Astrocyte of the hippocampus (primary cell): Measurements from ENCODE around the gene EGR1.

Experiments used
- DNase-seq: peaks from one replicate; pipeline ENCODE4 v3.0.0; 2011; ENCODE audit warnings: low read depth, low spot score

Gene EGR1

GRCh38 chr5:138465261-138466124 is at the start of gene EGR1:
TSS of gene EGR1 (plus strand) at chr5:138465479. CDS start at chr5:138465762, 283 bp downstream.
- peak; percentile 98 for DNase-seq

GRCh38 chr5:138418444-138418843 is 46.8 kb upstream of the EGR1 start:
- DNase-seq, result no peak

GRCh38 chr5:138425079-138425478 is 40.2 kb upstream of the EGR1 start:
- DNase-seq, result no peak

- DNase-seq, result no peak
These were observed 29.3 kb upstream of the EGR1 start for GRCh38 chr5:138435943-138436342.

- DNase-seq, result no peak
These were observed 27.1 kb upstream of the EGR1 start for GRCh38 chr5:138438003-138438723.

GRCh38 chr5:138438724-138439476 is 26.4 kb upstream of the EGR1 start, which contains the start of gene REEP2:
TSS of gene REEP2 (plus strand) at chr5:138439057. CDS start at chr5:138439209, 152 bp downstream.
- DNase-seq, result peak; percentile 87

GRCh38 chr5:138439477-138440158 is 25.7 kb upstream of the EGR1 start:
- DNase-seq, result peak; percentile 48

- DNase-seq, result peak; percentile 11
These were observed 24.9 kb upstream of the EGR1 start for GRCh38 chr5:138440159-138441073.

- no peak for DNase-seq
These were observed 24.1 kb upstream of the EGR1 start for GRCh38 chr5:138441221-138441620.

GRCh38 chr5:138444078-138444773 is 21.1 kb upstream of the EGR1 start:
- no peak for DNase-seq

- DNase-seq, result no peak
These were observed 20.3 kb upstream of the EGR1 start for GRCh38 chr5:138444774-138445546.

- no peak for DNase-seq
These were observed 19.6 kb upstream of the EGR1 start for GRCh38 chr5:138445547-138446271.

- no peak for DNase-seq
These were observed 17.2 kb upstream of the EGR1 start for GRCh38 chr5:138448070-138448469.

GRCh38 chr5:138448481-138449398 is 16.5 kb upstream of the EGR1 start:
- DNase-seq, result peak; percentile 85

GRCh38 chr5:138449501-138450239 is 15.6 kb upstream of the EGR1 start:
- DNase-seq, result peak; percentile 94

GRCh38 chr5:138450971-138451370 is 14.3 kb upstream of the EGR1 start:
- DNase-seq, result no peak
